H1 (cell line): ENCODE results near the gene LYVE1. TPM values are rescaled to one million over a fixed set of nuclear protein-coding genes. Genes with fewer than 3 reads are reported as not detected.

Source experiments
- CHD7 ChIP-seq: fragments of 300-600 bp; sonication (generic); IDR thresholded peaks from 2 replicates; pipeline ENCODE4 v1.7.1; 2012; ENCODE audit warnings: low read length, moderate library complexity, mild to moderate bottlenecking, inconsistent platforms; ENCODE audit not compliant: insufficient replicate concordance
- polyA plus RNA-seq, 7 experiments: library from polyadenylated mRNA; depleted of rRNA in 3 of 7; stranded (reverse) in 5 of 7; unstranded in 2 of 7; fragments of >200 nt in 5 of 7; fragments of 200-250 nt in 2 of 7; gene quantifications; 1 replicate in 5 of 7; 2 replicates in 1 of 7; 4 replicates in 1 of 7; pipeline versions ENCODE4 v1.2.1 to v1.2.3, GENCODE V29; 2011 to 2013; ENCODE audit warnings: missing spikeins in 2 of 7, mixed read lengths in 2 of 7
- total RNA-seq: library from RNA; stranded (reverse); fragmentation: NEBNext Ultra II Directional; extraction: Animal tissue kit (Norgen Biotek cat#: 25700); gene quantifications from 2 replicates; pipeline ENCODE4 v1.2.1, GENCODE V29; 2021

Gene LYVE1
- total and polyA plus RNA-seq, 2 of the 8 experiments (the other 6 are each of a cell fraction or from before 2014, with no cell fraction given): 0.09 TPM; not detected in 1

GRCh38 chr11:10511181-10511621, 57.3 kb downstream of the LYVE1 start (continued):
- TF ChIP-seq CHD7: peak; percentile 25
